ENCODE data around the gene PLEKHG5.
"Not testable (repeated sequence)": the region's sequence is repeated elsewhere in the genome, so short reads cannot be mapped to it uniquely, and the experiment has no call there.

The PLEKHG5 gene

DNA sequence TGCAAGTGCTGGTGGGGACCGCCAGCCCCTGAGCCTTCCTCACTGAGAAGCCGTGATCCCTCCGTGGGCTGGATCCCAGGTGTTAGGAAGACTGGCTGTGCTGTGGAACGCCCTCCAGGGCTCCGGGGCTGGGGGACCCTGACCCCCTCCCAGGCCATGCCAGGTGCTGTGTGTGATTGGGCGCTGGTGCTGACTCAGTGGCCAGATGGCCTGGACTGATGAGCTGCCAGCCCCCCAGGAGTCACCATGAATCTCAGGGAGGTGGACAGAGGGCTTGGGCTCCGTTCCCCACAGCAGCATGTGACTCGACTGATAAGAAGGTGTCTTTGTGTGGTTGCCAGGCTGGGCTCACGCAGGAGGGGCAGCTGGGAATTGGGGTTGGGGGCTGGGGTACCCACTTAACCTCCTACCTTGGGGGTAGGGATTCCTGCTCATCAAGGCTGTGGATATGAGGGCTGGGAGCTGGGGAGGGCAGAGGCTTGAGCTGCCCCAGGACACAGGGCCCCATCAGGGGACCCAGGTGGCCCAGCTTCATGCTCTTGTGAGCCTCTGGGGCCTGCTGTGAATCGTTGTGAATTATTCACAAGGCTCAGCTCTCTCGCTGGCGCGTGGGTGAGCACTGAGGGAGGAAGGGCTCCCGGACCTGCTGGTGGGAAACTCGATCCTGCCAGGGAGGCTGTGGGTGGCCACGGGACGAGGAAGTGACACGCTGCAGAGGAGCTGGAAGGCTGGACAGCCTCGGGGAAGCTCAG is 61.6 kb downstream of the PLEKHG5 start:
- H3K27ac Mint-ChIP-seq; H3K9me3 Mint-ChIP-seq (ENCODE audit: low read depth); H3K36me3 Mint-ChIP-seq; H3K4me3 Mint-ChIP-seq; H3K4me1 Mint-ChIP-seq (ENCODE audit: low read depth); H3K27me3 Mint-ChIP-seq: not testable (repeated sequence)

DNA sequence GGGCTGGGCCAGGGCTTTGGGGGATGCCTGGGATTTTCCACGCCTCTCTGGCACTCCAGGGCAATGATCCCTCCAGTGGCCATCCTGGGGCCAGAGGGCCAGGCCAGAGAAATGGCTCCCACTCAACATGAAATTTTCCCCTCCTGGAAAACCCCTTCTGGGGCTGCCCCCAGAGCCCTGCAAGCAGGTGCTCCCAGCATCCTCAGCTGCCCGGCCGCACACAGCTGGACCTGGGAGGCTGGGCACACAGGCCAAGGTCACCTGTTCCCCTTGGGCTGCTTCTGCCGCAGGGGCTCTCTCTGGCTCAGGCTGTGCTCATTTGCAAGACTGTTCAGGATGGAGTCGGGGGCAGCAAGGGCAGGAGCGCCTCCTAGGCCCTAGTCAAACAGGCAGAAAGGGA is 63.0 kb downstream of the PLEKHG5 start:
- not testable (repeated sequence) for H3K27ac Mint-ChIP-seq; H3K36me3 Mint-ChIP-seq; H3K9me3 Mint-ChIP-seq (ENCODE audit: low read depth); H3K27me3 Mint-ChIP-seq; H3K4me3 Mint-ChIP-seq; H3K4me1 Mint-ChIP-seq (ENCODE audit: low read depth)

- Mint-ChIP-seq H3K4me3 (no peak overlapping the region), H3K36me3 (no peaks in the 10 kb centered on the region), H3K4me1 (ENCODE audit: low read depth) (peaks cover 7% of the 10 kb centered on the region), H3K27ac (no peak overlapping the region), H3K9me3 (ENCODE audit: low read depth) (no peaks in the 10 kb centered on the region), H3K27me3 (peaks cover 6% of the 10 kb centered on the region)
These were observed 63.8 kb downstream of the PLEKHG5 start for GRCh38 chr1:6427441-6428390.

- Mint-ChIP-seq H3K27ac (no peak overlapping the region), H3K4me1 (ENCODE audit: low read depth) (peaks cover 7% of the 10 kb centered on the region), H3K36me3 (no peaks in the 10 kb centered on the region), H3K9me3 (ENCODE audit: low read depth) (no peaks in the 10 kb centered on the region), H3K4me3 (no peak overlapping the region), H3K27me3 (peaks cover 7% of the 10 kb centered on the region)
These were observed 64.5 kb downstream of the PLEKHG5 start for GRCh38 chr1:6426972-6427350.

DNA sequence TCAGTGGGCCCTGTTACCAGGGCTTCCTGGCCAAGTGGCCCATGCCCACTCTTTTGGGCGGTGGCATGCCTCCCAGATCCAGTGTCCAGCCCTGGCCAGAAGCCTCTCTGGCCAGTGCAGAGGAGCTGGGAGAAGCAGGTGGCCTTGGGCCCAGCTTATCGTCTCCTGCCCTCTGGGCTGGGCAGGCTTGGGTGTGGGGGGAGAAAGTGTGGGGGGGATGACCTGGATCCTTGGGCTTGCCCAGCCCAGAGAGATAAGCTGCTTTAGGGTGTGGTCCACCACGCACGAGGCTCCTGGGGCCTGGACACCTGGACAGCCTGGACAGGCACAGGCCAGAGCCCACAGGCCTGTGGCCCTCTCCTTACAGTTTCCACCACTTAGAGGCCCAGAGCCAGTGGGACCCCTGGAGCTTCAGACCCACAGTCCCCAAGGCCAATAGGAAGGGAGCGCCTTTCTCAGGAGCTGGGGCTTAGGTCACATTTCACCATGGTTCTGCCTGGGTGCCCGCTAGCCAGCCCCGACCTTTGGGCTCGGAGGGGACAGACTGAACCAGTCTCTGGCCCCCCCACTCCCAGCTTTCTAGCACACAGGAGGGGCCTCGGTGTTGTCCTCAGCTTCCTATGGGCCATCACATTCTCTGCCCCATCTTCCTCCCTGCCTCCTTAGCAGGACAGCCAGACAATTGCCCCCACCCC is 65.0 kb downstream of the PLEKHG5 start:
- Mint-ChIP-seq H3K9me3 (ENCODE audit: low read depth) (no peaks in the 10 kb centered on the region), H3K4me3 (no peak overlapping the region), H3K4me1 (ENCODE audit: low read depth) (peaks cover 7% of the 10 kb centered on the region), H3K36me3 (no peaks in the 10 kb centered on the region), H3K27me3 (peaks cover 12% of the 10 kb centered on the region), H3K27ac (no peak overlapping the region)

- H3K27me3 Mint-ChIP-seq: peaks cover 14% of the 10 kb centered on the region
- H3K36me3 Mint-ChIP-seq: no peaks in the 10 kb centered on the region
- peaks cover 7% of the 10 kb centered on the region for H3K4me1 Mint-ChIP-seq (ENCODE audit: low read depth)
- no peak overlapping the region for H3K27ac Mint-ChIP-seq
- H3K4me3 Mint-ChIP-seq: no peak overlapping the region
- H3K9me3 Mint-ChIP-seq (ENCODE audit: low read depth): no peaks in the 10 kb centered on the region
These were observed 65.8 kb downstream of the PLEKHG5 start for GRCh38 chr1:6425658-6426057.

DNA sequence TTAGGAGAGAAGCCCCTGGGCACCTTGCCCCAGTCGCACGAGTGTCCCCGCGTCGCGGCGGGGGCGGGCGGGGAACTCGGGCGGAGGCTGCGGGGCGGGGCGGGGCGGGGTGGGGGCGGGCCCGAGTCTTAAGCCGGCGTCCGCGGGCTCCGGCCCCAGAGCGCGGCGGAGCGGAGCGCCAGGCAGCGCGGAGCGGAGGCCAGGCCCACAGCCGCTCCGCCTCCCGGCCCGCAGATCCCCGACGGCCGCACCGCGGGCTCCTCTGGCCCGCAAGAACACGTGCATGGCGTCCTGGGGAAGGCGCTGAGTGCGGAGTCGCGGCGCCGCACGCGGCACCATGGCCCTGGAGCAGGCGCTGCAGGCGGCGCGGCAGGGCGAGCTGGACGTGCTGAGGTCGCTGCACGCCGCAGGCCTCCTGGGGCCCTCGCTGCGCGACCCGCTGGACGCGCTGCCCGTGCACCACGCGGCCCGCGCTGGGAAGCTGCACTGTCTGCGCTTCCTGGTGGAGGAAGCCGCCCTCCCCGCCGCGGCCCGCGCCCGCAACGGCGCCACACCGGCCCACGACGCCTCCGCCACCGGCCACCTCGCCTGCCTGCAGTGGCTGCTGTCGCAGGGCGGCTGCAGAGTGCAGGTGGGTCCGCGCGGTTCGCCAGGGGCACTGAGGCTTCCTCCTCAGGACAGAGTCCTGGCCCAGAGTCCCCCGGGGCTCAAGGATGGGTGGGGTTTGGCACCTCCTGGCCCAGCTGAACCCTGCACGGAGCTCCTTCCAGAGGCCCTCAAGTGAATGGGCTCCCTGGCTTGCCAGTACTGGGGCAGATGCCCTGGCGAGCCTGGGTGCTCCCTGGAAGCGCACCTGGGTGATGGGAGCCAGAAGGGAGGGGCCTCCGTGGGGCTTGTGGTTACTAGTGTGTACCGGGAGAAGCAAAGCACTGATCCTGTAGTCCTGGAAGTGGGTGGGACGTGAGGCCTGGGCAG is 66.6 kb downstream of the PLEKHG5 start, which contains the start of gene ESPN:
Gene ESPN (plus strand): TSS at position 158 of the 975 bp plus-strand sequence. CDS start 180 bp downstream, at position 338.
- Mint-ChIP-seq H3K36me3 (no peaks in the 10 kb centered on the region), H3K4me3 (peak within 1 kb of the TSS; percentile 63), H3K27me3 (peaks cover 12% of the 10 kb centered on the region), H3K4me1 (ENCODE audit: low read depth) (peaks cover 8% of the 10 kb centered on the region), H3K27ac (peak within 1 kb of the TSS; percentile 41), H3K9me3 (ENCODE audit: low read depth) (no peaks in the 10 kb centered on the region)

- Mint-ChIP-seq H3K27ac (peak overlapping the region; percentile 41), H3K4me3 (peak overlapping the region; percentile 63), H3K36me3 (no peaks in the 10 kb centered on the region), H3K4me1 (ENCODE audit: low read depth) (peaks cover 9% of the 10 kb centered on the region), H3K27me3 (peaks cover 12% of the 10 kb centered on the region), H3K9me3 (ENCODE audit: low read depth) (no peaks in the 10 kb centered on the region)
These were observed 67.4 kb downstream of the PLEKHG5 start for GRCh38 chr1:6424000-6424565.

GRCh38 chr1:6423321-6423999 is 68.0 kb downstream of the PLEKHG5 start:
- H3K4me1 Mint-ChIP-seq (ENCODE audit: low read depth): peaks cover 10% of the 10 kb centered on the region
- H3K27ac Mint-ChIP-seq: no peak overlapping the region
- no peaks in the 10 kb centered on the region for H3K36me3 Mint-ChIP-seq
- H3K9me3 Mint-ChIP-seq (ENCODE audit: low read depth): no peaks in the 10 kb centered on the region
- peaks cover 12% of the 10 kb centered on the region for H3K27me3 Mint-ChIP-seq
- H3K4me3 Mint-ChIP-seq: peak overlapping the region; percentile 63

- H3K4me1 Mint-ChIP-seq (ENCODE audit: low read depth): peaks cover 10% of the 10 kb centered on the region
- peak overlapping the region; percentile 22 for H3K4me3 Mint-ChIP-seq
- H3K36me3 Mint-ChIP-seq: no peaks in the 10 kb centered on the region
- no peak overlapping the region for H3K27ac Mint-ChIP-seq
- peaks cover 21% of the 10 kb centered on the region for H3K27me3 Mint-ChIP-seq
- no peaks in the 10 kb centered on the region for H3K9me3 Mint-ChIP-seq (ENCODE audit: low read depth)
These were observed 70.2 kb downstream of the PLEKHG5 start for GRCh38 chr1:6421266-6421665.

DNA sequence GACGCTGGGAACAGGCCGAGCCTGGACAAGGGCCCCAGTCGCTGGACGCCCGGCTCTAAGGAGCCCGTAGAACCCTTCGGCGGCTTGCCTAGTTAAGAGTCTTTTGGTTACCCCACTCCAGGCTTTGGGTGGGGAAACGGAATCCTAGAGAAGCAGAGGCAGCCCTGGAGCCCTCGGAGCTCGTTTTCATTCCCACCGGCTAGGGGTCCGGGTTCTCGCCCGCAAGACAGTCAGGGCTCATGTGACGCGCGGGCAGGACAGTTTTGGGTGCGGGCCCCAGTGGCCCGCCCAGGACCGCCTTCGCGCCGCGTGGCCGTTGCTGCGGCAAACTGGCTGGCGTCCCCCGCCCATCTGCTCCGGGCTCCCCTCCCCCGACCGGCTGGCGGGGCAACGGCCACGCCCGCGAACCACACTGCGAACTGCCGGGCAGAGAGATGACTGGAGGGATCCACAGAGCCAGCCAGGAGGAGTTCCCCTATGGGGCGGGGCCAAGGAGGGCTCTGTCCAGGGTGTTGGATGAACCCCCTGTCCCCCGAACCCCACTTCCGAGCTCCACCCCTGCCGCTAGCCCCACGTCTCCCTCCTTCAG is 70.9 kb downstream of the PLEKHG5 start:
- H3K36me3 Mint-ChIP-seq: no peaks in the 10 kb centered on the region
- H3K4me3 Mint-ChIP-seq: peak overlapping the region; percentile 63
- peaks cover 28% of the 10 kb centered on the region for H3K27me3 Mint-ChIP-seq

DNA sequence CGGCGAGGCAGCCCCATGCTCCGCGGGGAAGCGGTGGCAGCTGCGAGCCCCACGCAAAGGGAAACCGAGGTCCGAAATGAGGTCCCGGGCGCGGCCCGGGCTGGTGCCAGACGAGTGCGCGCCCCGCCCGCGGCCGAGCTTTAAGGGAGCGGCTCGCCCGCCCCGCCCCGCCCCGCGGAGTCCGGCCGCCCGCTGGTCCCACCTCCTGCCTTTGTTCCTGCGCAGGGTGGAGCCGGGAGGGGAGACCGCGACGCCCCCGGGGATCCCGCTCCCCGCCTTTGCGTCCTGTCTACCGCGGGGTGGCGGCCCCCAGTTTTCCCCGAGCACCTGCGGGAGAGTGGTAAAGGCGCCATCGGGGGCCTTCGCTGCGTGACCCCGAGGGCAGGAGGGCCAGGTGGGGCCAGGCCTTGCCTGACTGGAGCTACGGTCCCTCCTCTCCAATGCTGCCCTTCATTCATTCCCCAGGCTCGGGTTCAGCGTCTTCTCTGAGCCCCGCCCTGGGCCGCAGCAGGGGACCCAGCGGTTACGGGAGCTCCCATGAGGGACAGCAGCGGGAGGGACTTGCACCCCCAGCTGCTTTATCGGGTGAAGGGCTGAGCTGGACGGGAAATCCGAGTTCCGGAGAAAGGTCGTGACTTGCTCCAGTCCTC is 71.5 kb downstream of the PLEKHG5 start, which contains the start of gene HES2:
Gene HES2 (minus strand): TSS at position 116 of the 650 bp plus-strand sequence. CDS start 99 bp downstream, at position 17.
- Mint-ChIP-seq H3K9me3 (ENCODE audit: low read depth) (no peaks in the 10 kb centered on the region), H3K27me3 (peaks cover 34% of the 10 kb centered on the region), H3K4me1 (ENCODE audit: low read depth) (peaks cover 10% of the 10 kb centered on the region), H3K36me3 (no peaks in the 10 kb centered on the region), H3K27ac (no peak within 1 kb of the TSS), H3K4me3 (peak within 1 kb of the TSS; percentile 23)

More for the DNA sequence above, 70.9 kb downstream of the PLEKHG5 start:
- Mint-ChIP-seq H3K4me1 (ENCODE audit: low read depth) (peaks cover 10% of the 10 kb centered on the region), H3K9me3 (ENCODE audit: low read depth) (no peaks in the 10 kb centered on the region), H3K27ac (no peak overlapping the region)
